IgD-negative memory B cell (primary cell): Measurements from ENCODE around the gene AGAP1. TPM values are rescaled to one million over a fixed set of nuclear protein-coding genes. Genes with fewer than 3 reads are reported as not detected.
"Not testable (repeated sequence)": the region's sequence is repeated elsewhere in the genome, so short reads cannot be mapped to it uniquely, and the experiment has no call there.

Experiments
- H3K27ac Mint-ChIP-seq, 3 donors: one replicate each; pipeline ENCODE4 v1.8.0; 2020 to 2022; ENCODE audit warnings: mild to moderate bottlenecking in 3 of 3, mixed read lengths in 3 of 3, moderate library complexity in 1 of 3
- H3K27me3 Mint-ChIP-seq: one replicate; pipeline ENCODE4 v1.8.0; 2021; ENCODE audit warnings: mixed read lengths
- H3K36me3 Mint-ChIP-seq: one replicate; pipeline ENCODE4 v1.8.0; 2020; ENCODE audit warnings: mild to moderate bottlenecking, mixed read lengths
- H3K4me1 Mint-ChIP-seq, 3 donors: one replicate each; pipeline ENCODE4 v1.8.0; 2020 to 2022; ENCODE audit warnings: mixed read lengths in 3 of 3, mild to moderate bottlenecking in 1 of 3
- H3K4me3 Mint-ChIP-seq, 4 donors: one replicate each; pipeline ENCODE4 v1.8.0; 2020 to 2022; ENCODE audit warnings: mild to moderate bottlenecking in 4 of 4, mixed read lengths in 4 of 4, moderate library complexity in 3 of 4
- H3K9me3 Mint-ChIP-seq, 3 donors: one replicate each; pipeline ENCODE4 v1.8.0; 2020 to 2021; ENCODE audit warnings: mixed read lengths in 3 of 3, mild to moderate bottlenecking in 1 of 3
- polyA plus RNA-seq: library from polyadenylated mRNA; unstranded; fragments of 300-500 nt; fragmentation: Illumina TruSeq; gene quantifications from one replicate; pipeline ENCODE4 v1.2.3, GENCODE V29; 2021

Gene AGAP1
- polyA plus RNA-seq, 1 donor from 2014 or later = not detected

- Mint-ChIP-seq H3K36me3 (no peaks in the 10 kb centered on the region), H3K27ac (no peak overlapping the region), H3K27me3 (peaks cover 16% of the 10 kb centered on the region), H3K4me3 (no peak overlapping the region), H3K9me3 (no peaks in the 10 kb centered on the region), H3K4me1 (no peaks in the 10 kb centered on the region)
These were observed 260.7 kb downstream of the AGAP1 start for GRCh38 chr2:235754357-235755207.

- H3K4me1 Mint-ChIP-seq = no peaks in the 10 kb centered on the region
- H3K36me3 Mint-ChIP-seq = no peaks in the 10 kb centered on the region
- no peak overlapping the region for H3K4me3 Mint-ChIP-seq
- no peak overlapping the region for H3K27ac Mint-ChIP-seq
- peaks cover 9% of the 10 kb centered on the region for H3K27me3 Mint-ChIP-seq
- no peaks in the 10 kb centered on the region for H3K9me3 Mint-ChIP-seq
These were observed 262.6 kb downstream of the AGAP1 start for GRCh38 chr2:235756491-235756890.

- H3K27me3 Mint-ChIP-seq = peaks cover 11% of the 10 kb centered on the region
These were observed 263.4 kb downstream of the AGAP1 start for GRCh38 chr2:235757212-235757611.

GRCh38 chr2:235757640-235758039, 263.8 kb downstream of the AGAP1 start:
- Mint-ChIP-seq H3K27ac (no peak overlapping the region), H3K4me3 (no peak overlapping the region), H3K9me3 (no peaks in the 10 kb centered on the region), H3K27me3 (peaks cover 10% of the 10 kb centered on the region), H3K36me3 (no peaks in the 10 kb centered on the region), H3K4me1 (no peaks in the 10 kb centered on the region)

More at GRCh38 chr2:235757212-235757611, 263.4 kb downstream of the AGAP1 start:
- H3K36me3 Mint-ChIP-seq = no peaks in the 10 kb centered on the region
- no peak overlapping the region for H3K27ac Mint-ChIP-seq
- H3K4me3 Mint-ChIP-seq = no peak overlapping the region
- no peaks in the 10 kb centered on the region for H3K4me1 Mint-ChIP-seq
- no peaks in the 10 kb centered on the region for H3K9me3 Mint-ChIP-seq

GRCh38 chr2:235762832-235763598, 269.2 kb downstream of the AGAP1 start:
- Mint-ChIP-seq H3K27me3 (peaks cover 4% of the 10 kb centered on the region), H3K27ac (no peak overlapping the region), H3K36me3 (no peaks in the 10 kb centered on the region)

GRCh38 chr2:235763816-235764215, 270.0 kb downstream of the AGAP1 start:
- H3K4me3 Mint-ChIP-seq = no peak overlapping the region
- no peaks in the 10 kb centered on the region for H3K9me3 Mint-ChIP-seq
- peaks cover 4% of the 10 kb centered on the region for H3K27me3 Mint-ChIP-seq
- H3K4me1 Mint-ChIP-seq = no peaks in the 10 kb centered on the region
- no peaks in the 10 kb centered on the region for H3K36me3 Mint-ChIP-seq
- no peak overlapping the region for H3K27ac Mint-ChIP-seq

More at GRCh38 chr2:235762832-235763598, 269.2 kb downstream of the AGAP1 start:
- Mint-ChIP-seq H3K4me1 (no peaks in the 10 kb centered on the region), H3K9me3 (no peaks in the 10 kb centered on the region), H3K4me3 (no peak overlapping the region)

GRCh38 chr2:235764478-235764877, 270.6 kb downstream of the AGAP1 start:
- not testable (repeated sequence) for H3K9me3 Mint-ChIP-seq, H3K36me3 Mint-ChIP-seq, H3K27ac Mint-ChIP-seq, H3K27me3 Mint-ChIP-seq, H3K4me1 Mint-ChIP-seq, H3K4me3 Mint-ChIP-seq

GRCh38 chr2:235765181-235765820, 271.5 kb downstream of the AGAP1 start:
- H3K27ac Mint-ChIP-seq = no peak overlapping the region
- no peaks in the 10 kb centered on the region for H3K4me1 Mint-ChIP-seq
- no peak overlapping the region for H3K4me3 Mint-ChIP-seq
- peaks cover 4% of the 10 kb centered on the region for H3K27me3 Mint-ChIP-seq
- H3K36me3 Mint-ChIP-seq = no peaks in the 10 kb centered on the region
- H3K9me3 Mint-ChIP-seq = no peaks in the 10 kb centered on the region

GRCh38 chr2:235766278-235766677, 272.4 kb downstream of the AGAP1 start:
- Mint-ChIP-seq H3K36me3 (no peaks in the 10 kb centered on the region), H3K4me3 (no peak overlapping the region), H3K4me1 (no peaks in the 10 kb centered on the region), H3K9me3 (no peaks in the 10 kb centered on the region), H3K27me3 (peaks cover 4% of the 10 kb centered on the region), H3K27ac (no peak overlapping the region)

GRCh38 chr2:235768606-235769005, 274.8 kb downstream of the AGAP1 start:
- peaks cover 2% of the 10 kb centered on the region for H3K27me3 Mint-ChIP-seq
- H3K36me3 Mint-ChIP-seq = no peaks in the 10 kb centered on the region
- H3K9me3 Mint-ChIP-seq = no peaks in the 10 kb centered on the region
- no peak overlapping the region for H3K4me3 Mint-ChIP-seq
- H3K4me1 Mint-ChIP-seq = no peaks in the 10 kb centered on the region
- no peak overlapping the region for H3K27ac Mint-ChIP-seq

GRCh38 chr2:235769046-235769445, 275.2 kb downstream of the AGAP1 start:
- Mint-ChIP-seq H3K9me3 (no peaks in the 10 kb centered on the region), H3K4me1 (no peaks in the 10 kb centered on the region), H3K27ac (no peak overlapping the region), H3K4me3 (no peak overlapping the region), H3K36me3 (no peaks in the 10 kb centered on the region), H3K27me3 (no peaks in the 10 kb centered on the region)

- Mint-ChIP-seq H3K27ac (no peak overlapping the region), H3K9me3 (no peaks in the 10 kb centered on the region), H3K4me3 (no peak overlapping the region), H3K36me3 (no peaks in the 10 kb centered on the region), H3K27me3 (peaks cover 2% of the 10 kb centered on the region), H3K4me1 (no peaks in the 10 kb centered on the region)
These were observed 277.3 kb downstream of the AGAP1 start for GRCh38 chr2:235770909-235771820.

- Mint-ChIP-seq H3K36me3 (no peaks in the 10 kb centered on the region), H3K4me3 (no peak overlapping the region), H3K27me3 (peaks cover 5% of the 10 kb centered on the region), H3K4me1 (no peaks in the 10 kb centered on the region), H3K27ac (no peak overlapping the region), H3K9me3 (no peaks in the 10 kb centered on the region)
These were observed 279.5 kb downstream of the AGAP1 start for GRCh38 chr2:235773188-235773928.
